Liver (tissue), 1 donor: ENCODE results near the gene SOX8.

Experiments
- YY1 ChIP-seq: IDR thresholded peaks from 2 replicates; pipeline ENCODE4 v1.6.1; 2016; ENCODE audit warnings: antibody characterized with exemption, mild to moderate bottlenecking
- TF ChIP-seq, protein P1 (sequence below): IDR thresholded peaks from 2 replicates; pipeline ENCODE4 v1.6.1; 2016; ENCODE audit warnings: antibody characterized with exemption, mild to moderate bottlenecking

DNA sequence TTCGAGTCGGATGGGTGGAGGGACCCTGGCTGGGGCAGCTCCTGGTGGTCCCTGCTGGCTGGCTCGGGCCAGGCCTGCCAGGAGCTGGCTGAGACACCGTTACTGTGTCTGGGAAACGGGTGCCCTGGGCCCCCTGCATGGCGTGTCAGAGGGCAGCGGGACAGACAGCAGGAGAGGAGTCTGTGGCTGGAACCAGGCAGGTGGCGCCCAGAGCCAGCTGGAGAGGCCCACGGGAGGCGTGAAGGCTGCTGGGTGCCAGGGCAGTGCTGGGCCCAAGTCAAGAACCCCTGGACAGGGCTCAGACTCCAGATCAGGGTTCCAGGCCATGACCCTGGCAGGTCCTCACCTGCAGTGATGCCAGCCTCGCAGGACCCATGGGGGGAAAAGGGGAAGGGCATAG lies 16.6 kb downstream of the SOX8 start:
- TF ChIP-seq, protein P1, sequence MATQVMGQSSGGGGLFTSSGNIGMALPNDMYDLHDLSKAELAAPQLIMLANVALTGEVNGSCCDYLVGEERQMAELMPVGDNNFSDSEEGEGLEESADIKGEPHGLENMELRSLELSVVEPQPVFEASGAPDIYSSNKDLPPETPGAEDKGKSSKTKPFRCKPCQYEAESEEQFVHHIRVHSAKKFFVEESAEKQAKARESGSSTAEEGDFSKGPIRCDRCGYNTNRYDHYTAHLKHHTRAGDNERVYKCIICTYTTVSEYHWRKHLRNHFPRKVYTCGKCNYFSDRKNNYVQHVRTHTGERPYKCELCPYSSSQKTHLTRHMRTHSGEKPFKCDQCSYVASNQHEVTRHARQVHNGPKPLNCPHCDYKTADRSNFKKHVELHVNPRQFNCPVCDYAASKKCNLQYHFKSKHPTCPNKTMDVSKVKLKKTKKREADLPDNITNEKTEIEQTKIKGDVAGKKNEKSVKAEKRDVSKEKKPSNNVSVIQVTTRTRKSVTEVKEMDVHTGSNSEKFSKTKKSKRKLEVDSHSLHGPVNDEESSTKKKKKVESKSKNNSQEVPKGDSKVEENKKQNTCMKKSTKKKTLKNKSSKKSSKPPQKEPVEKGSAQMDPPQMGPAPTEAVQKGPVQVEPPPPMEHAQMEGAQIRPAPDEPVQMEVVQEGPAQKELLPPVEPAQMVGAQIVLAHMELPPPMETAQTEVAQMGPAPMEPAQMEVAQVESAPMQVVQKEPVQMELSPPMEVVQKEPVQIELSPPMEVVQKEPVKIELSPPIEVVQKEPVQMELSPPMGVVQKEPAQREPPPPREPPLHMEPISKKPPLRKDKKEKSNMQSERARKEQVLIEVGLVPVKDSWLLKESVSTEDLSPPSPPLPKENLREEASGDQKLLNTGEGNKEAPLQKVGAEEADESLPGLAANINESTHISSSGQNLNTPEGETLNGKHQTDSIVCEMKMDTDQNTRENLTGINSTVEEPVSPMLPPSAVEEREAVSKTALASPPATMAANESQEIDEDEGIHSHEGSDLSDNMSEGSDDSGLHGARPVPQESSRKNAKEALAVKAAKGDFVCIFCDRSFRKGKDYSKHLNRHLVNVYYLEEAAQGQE: no peak
- TF ChIP-seq YY1: no peak
